Lower leg skin (tissue), 4 donors: Measurements from ENCODE around the gene SELL. TPM values are rescaled to one million over a fixed set of nuclear protein-coding genes. Genes with fewer than 3 reads are reported as not detected.

ENCODE experiments used
- DNase-seq, 2 donors: peaks; one replicate each; pipeline ENCODE4 v3.0.0-alpha.2; 2019; ENCODE audit warnings: low spot score in 2 of 2
- H3K4me3 ChIP-seq: fragments of 200-600 bp; sonication (generic); 2 replicates; pipeline ENCODE4 v1.5.1; 2017; ENCODE audit warnings: mild to moderate bottlenecking, low read depth; ENCODE audit not compliant: poor library complexity, severe bottlenecking
- POLR2A ChIP-seq, 2 donors: fragments of 450-650 bp; IDR thresholded peaks; one replicate each; pipeline ENCODE4 v1.6.1; 2016 to 2017; ENCODE audit warnings: antibody characterized with exemption in 2 of 2, mild to moderate bottlenecking in 1 of 2, moderate library complexity in 1 of 2
- WGBS, 2 donors: methylation state at CpG; one replicate each; pipeline ENCODE4 v1.1.5; 2018; 5-methylcytosine and 5-hydroxymethylcytosine counted together
- intact Hi-C: fragments of 100-400 bp; cut with DNase I; formaldehyde crosslinking; loops from one replicate; pipeline ENCODE4 v1.15.0; 2023; ENCODE audit warnings: low total_unique reads
- total RNA-seq, 4 donors: library from RNA; depleted of rRNA; stranded (reverse); fragments of >200 nt; gene quantifications; one replicate each; pipeline ENCODE4 v1.1.0, GENCODE V29; 2016
- TF ChIP-seq, protein P1 (sequence below), 3 donors: fragments of 450-650 bp; IDR thresholded peaks; one replicate each; pipeline ENCODE4 v1.5.1; 2016; ENCODE audit warnings: antibody characterized with exemption in 3 of 3, mild to moderate bottlenecking in 3 of 3, moderate library complexity in 2 of 3

The SELL gene
- total RNA-seq, 4 donors from 2014 or later: 0.10 to 0.36 TPM; not detected in 2

DNA sequence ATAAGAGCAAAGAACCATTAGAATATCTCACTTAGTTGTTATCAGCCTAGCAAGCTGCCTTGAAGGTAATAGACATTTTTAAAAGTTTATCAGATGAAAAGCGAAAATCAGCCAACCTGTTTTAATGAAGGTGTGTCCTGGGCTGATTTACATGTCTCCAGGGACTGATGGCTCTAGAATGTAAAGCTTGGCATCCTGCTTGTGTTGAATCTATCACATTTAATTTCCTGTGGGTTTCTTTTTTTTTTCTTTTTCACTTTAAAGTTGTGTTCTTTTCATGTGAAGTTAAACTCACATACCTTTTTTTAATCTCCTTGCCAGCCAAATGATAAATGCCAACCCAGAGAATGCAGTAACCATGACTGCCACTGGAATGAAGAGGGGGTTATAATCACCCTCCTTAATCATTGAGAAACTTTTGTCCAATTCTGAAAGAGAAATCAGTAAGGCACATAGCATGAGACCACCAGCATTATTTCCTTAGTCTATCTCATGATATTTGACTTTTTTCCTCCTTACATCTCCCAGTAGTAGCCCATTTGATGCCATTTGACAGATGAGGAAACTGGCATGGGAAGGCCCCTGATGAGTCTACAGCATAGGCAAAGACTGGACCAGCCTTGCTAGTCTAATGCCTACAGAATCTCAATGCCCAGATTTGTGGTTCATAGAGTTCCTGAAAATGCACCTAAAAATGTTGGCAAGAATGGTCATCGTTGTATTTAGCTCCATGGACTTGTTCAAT is 10.0 kb downstream of the SELL start:
- 68 to 73% methylated on average over 2 of the region's 2 CpGs for WGBS, 2 donors
- intact Hi-C loops: no loop called here
- DNase-seq: no peak
- TF ChIP-seq POLR2A (IDR thresholded peaks at IDR 0.05): no peak
- TF ChIP-seq, protein P1, sequence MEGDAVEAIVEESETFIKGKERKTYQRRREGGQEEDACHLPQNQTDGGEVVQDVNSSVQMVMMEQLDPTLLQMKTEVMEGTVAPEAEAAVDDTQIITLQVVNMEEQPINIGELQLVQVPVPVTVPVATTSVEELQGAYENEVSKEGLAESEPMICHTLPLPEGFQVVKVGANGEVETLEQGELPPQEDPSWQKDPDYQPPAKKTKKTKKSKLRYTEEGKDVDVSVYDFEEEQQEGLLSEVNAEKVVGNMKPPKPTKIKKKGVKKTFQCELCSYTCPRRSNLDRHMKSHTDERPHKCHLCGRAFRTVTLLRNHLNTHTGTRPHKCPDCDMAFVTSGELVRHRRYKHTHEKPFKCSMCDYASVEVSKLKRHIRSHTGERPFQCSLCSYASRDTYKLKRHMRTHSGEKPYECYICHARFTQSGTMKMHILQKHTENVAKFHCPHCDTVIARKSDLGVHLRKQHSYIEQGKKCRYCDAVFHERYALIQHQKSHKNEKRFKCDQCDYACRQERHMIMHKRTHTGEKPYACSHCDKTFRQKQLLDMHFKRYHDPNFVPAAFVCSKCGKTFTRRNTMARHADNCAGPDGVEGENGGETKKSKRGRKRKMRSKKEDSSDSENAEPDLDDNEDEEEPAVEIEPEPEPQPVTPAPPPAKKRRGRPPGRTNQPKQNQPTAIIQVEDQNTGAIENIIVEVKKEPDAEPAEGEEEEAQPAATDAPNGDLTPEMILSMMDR (IDR thresholded peaks at IDR 0.05): no peak
- H3K4me3 ChIP-seq: no peak overlapping the region

DNA sequence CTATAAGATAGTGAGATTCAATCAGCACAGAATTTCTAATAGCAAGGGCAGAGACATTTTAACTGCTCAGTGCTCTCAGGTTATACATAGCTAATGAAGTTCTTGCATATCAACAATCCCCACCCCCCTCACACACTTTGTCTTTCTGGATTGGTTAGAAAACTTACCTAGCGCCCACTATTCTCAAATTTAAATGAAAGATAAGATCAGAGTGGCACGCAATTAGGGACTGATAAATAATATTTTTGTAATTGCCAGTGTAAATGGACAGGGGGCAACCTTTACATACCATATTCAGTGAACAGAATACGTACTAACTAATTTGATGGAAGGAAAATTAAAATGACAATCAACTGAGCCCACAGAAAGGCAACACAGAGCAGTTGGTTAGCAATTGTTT is 11.7 kb downstream of the SELL start:
- WGBS, 2 donors: 48 to 50% methylated on average over 3 of the region's 3 CpGs
- TF ChIP-seq, protein P1 (IDR thresholded peaks at IDR 0.05): no peak
- no peak for TF ChIP-seq POLR2A (IDR thresholded peaks at IDR 0.05)
- DNase-seq: no peak
- H3K4me3 ChIP-seq: no peak overlapping the region
- intact Hi-C loops: no loop called here

DNA sequence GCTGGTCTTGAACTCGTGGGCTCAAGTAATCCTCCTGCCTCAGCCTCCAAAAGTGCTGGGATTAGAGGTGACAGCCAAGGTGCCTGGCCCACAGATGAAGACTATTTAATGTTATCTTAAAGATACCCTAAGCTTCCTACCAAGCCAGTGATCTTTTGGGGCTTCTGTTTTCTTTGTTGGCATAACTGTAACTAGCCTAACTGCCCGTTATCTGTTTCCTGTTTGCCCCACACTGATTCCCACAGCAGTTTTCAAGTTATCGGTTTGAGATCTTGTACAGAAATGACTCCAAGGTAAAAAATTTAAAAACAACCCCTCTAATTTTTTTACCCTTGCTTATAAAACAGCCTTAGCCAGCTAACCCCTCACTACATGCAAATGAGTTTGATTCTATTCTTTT is 12.4 kb downstream of the SELL start:
- TF ChIP-seq POLR2A (IDR thresholded peaks at IDR 0.05): no peak
- TF ChIP-seq, protein P1 (IDR thresholded peaks at IDR 0.05): no peak
- no peak for DNase-seq
- 71 to 75% methylated on average over 3 of the region's 3 CpGs for WGBS, 2 donors
- intact Hi-C loops: no loop called here
- H3K4me3 ChIP-seq: no peak overlapping the region

DNA sequence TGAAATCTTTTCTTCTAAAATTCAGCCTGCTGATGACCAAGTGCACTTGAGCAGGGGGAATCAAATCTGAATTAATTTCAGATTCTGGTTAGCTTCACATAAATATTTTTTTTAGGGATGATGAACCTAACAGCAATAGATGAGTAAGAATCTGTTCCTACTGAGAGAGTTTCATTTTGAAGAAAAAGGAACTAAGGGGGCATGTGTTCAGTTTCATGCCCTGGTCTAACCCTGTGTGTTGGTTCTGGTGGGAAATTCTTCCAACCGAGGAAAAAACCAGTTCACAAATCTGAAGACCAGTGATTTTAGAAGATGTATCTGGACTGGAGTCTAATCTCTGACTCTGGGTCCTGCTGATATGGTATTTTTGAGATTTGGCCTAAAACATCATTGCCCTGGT is 13.7 kb downstream of the SELL start:
- H3K4me3 ChIP-seq: no peak overlapping the region
- WGBS, 2 donors: 72 to 86% methylated on average over 1 of the region's 1 CpG
- TF ChIP-seq POLR2A (IDR thresholded peaks at IDR 0.05): no peak
- TF ChIP-seq, protein P1 (IDR thresholded peaks at IDR 0.05): no peak
- intact Hi-C loops: no loop called here
- no peak for DNase-seq

DNA sequence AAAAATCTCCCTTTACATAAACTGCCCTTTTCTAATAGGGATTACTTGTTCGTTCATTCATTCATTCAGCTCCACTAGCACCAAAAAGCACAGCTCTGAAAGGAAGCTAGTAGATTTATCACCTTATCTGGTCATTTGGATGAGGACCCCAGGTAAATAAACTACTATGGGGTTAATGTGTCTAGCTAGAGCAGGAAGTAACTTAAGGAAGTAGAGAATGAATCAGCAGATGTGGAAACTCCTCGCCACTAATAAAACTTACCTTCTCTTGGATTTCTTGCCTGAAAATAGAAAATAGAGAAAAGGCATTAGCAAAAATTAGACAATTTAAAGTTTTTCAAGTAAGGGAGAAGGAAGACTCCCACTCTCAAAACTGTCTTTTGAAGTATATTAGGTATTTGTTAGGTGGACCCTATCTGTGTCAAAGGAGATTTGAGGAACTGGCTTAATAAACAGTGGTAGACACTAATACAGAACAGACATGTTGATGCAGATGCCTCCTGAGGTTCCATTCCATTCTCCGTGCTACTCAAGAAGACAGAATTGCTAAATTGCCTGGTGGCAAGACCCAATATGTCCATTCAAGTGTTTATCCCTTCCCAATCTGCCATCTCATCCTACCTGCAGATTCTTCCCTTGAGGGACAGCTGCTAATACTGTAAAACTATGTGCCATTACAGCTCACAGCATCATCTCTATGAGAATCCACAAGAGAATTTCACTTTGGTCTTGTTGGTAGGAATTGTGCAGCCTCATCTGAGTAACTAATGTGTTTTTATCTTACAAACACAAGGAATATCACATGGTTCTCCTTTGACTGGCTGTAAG is 14.9 kb downstream of the SELL start:
- 44 to 58% methylated on average over 3 of the region's 3 CpGs for WGBS, 2 donors
- no peak overlapping the region for H3K4me3 ChIP-seq
- intact Hi-C loops: no loop called here
- no peak for TF ChIP-seq POLR2A (IDR thresholded peaks at IDR 0.05)
- TF ChIP-seq, protein P1 (IDR thresholded peaks at IDR 0.05): no peak
- DNase-seq: no peak
